ENCODE measurements around the gene C3orf52. TPM values are rescaled to one million over a fixed set of nuclear protein-coding genes. Genes with fewer than 3 reads are reported as not detected.

C3orf52 gene
- total and polyA plus RNA-seq, 2 donors (not counting 1 experiment from before 2014, with no cell fraction given), result 0.18 to 3.9 TPM

- peaks cover 85 to 94% of the 10 kb centered on the region in 2 donors for H3K4me1 ChIP-seq (ENCODE audit: control insufficient read depth in 2 of 2, insufficient read depth in 2 of 2, low read length in 2 of 2)
- POLR2A ChIA-PET, result no interaction called here
- WGBS (ENCODE audit: insufficient coverage), result no CpG with 5 or more reads among the region's 2 CpGs
These were observed 35.7 kb downstream of the C3orf52 start for GRCh38 chr3:112121577-112122547.

More at GRCh38 chr3:112121577-112122547, 35.7 kb downstream of the C3orf52 start:
- H3K9ac ChIP-seq (ENCODE audit: low read length), result no peak overlapping the region
- H3K4me3 ChIP-seq (ENCODE audit: control extremely low read depth in 1 of 5, extremely low read depth in 1 of 5, insufficient read depth in 1 of 5, low read depth in 2 of 5, low read length in 4 of 5), result no peak overlapping the region
- peaks cover 27% of the 10 kb centered on the region for H3K79me2 ChIP-seq (ENCODE audit: control insufficient read depth, insufficient read depth, low read length)
- peak overlapping the region; percentile 56 for H3K4me2 ChIP-seq (replicated peaks; ENCODE audit: low read depth, low read length, poor library complexity, severe bottlenecking)
- ATAC-seq (ENCODE audit: low read depth), result no peak
- H3K27me3 ChIP-seq (replicated peaks in 1 of 4; ENCODE audit: control extremely low read depth in 1 of 4, control insufficient read depth in 3 of 4, insufficient read depth in 4 of 4, low read length in 3 of 4), result no peaks in the 10 kb centered on the region
- no peak for DNase-seq
- Mint-ChIP-seq H3K9me3 (ENCODE audit: insufficient read depth) (no peaks in the 10 kb centered on the region), H3K27me3 (no peaks in the 10 kb centered on the region), H3K4me3 (peak overlapping the region; percentile 49), H3K27ac (peak overlapping the region; percentile 84), H3K4me1 (peaks cover 89% of the 10 kb centered on the region)
- H3K9me3 ChIP-seq (ENCODE audit: control extremely low read depth in 1 of 3, control insufficient read depth in 2 of 3, insufficient read depth in 1 of 3, low read length in 2 of 3), result no peaks in the 10 kb centered on the region
- no peak for TF ChIP-seq EZH2 (IDR thresholded peaks at IDR 0.05; ENCODE audit: borderline replicate concordance, insufficient read depth, low read depth, low read length, poor library complexity, severe bottlenecking)
- no peak for TF ChIP-seq CTCF (IDR thresholded peaks at IDR 0.05)
- no peaks in the 10 kb centered on the region for H4K20me1 ChIP-seq (ENCODE audit: control insufficient read depth, insufficient read depth, low read length, poor library complexity, severe bottlenecking)
- CTCF ChIA-PET, result interaction anchor here (0.8 to 1.0 kb wide), 2 partner anchors 10 to 15 kb away, joined by 3 to 7 read pairs; no protein-coding TSS in a partner anchor
- H3K27ac ChIP-seq (ENCODE audit: low read length in 2 of 2), result peak overlapping the region; percentile 14 to 78
- intact Hi-C loops (cut with micrococcal nuclease), result no loop called here
- peaks cover 0 to 19% of the 10 kb centered on the region in 2 experiments for H3K36me3 ChIP-seq (replicated peaks in 1 of 2; ENCODE audit: control extremely low read depth in 1 of 2, control insufficient read depth in 1 of 2, extremely low read depth in 1 of 2, insufficient read depth in 2 of 2, low read length in 1 of 2)
- H2AFZ ChIP-seq (ENCODE audit: insufficient read depth, low read depth, low read length, poor library complexity, severe bottlenecking), result no peak overlapping the region

All from B cell (primary cell).